Thyroid gland (tissue), 4 donors: ENCODE results near the gene B4GALT4.

Experiments used
- POLR2A ChIP-seq, 2 donors: fragments of 450-650 bp; IDR thresholded peaks; one replicate each; pipeline ENCODE4 v1.6.1; 2017; ENCODE audit warnings: antibody characterized with exemption in 2 of 2, mild to moderate bottlenecking in 2 of 2, moderate library complexity in 1 of 2
- TF ChIP-seq, protein P1 (sequence below), 6 experiments: fragments of 200-600 bp in 3 of 6; fragments of 450-650 bp in 3 of 6; sonication (generic) in 3 of 6; IDR thresholded peaks; one replicate each; pipeline ENCODE4 v1.5.1; 2016 to 2019; ENCODE audit warnings: antibody characterized with exemption in 6 of 6, mild to moderate bottlenecking in 2 of 6, inconsistent platforms in 1 of 6, moderate library complexity in 1 of 6

DNA sequence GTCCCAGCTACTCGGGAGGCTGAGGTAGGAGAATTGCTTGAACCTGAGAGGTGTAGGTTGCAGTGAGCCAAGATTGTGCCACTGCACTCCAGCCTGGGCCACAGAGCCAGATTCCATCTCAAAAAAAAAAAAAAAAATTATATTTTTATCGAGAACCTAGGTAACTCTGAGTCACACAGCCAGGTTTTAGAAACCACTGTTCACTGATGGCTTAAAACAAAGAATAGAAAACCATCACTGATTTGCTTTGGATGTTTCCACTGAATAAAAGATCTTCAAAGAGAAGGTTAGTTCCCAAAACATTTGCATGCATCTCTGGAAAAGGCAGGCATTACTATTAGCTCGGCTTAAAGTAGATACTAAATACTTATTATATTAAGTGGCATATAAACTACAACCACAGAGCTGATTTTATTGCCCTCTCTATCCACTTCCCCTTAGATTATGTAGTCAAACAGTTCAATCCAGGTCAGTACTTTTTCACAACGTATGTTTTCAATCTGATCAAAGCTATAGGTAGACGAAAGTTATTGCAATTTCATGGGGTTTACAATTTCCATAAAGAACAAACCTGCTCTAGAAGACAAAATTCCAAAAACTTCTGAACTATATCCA, 1.4 kb downstream of the B4GALT4 start:
- TF ChIP-seq, protein P1, sequence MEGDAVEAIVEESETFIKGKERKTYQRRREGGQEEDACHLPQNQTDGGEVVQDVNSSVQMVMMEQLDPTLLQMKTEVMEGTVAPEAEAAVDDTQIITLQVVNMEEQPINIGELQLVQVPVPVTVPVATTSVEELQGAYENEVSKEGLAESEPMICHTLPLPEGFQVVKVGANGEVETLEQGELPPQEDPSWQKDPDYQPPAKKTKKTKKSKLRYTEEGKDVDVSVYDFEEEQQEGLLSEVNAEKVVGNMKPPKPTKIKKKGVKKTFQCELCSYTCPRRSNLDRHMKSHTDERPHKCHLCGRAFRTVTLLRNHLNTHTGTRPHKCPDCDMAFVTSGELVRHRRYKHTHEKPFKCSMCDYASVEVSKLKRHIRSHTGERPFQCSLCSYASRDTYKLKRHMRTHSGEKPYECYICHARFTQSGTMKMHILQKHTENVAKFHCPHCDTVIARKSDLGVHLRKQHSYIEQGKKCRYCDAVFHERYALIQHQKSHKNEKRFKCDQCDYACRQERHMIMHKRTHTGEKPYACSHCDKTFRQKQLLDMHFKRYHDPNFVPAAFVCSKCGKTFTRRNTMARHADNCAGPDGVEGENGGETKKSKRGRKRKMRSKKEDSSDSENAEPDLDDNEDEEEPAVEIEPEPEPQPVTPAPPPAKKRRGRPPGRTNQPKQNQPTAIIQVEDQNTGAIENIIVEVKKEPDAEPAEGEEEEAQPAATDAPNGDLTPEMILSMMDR (IDR thresholded peaks at IDR 0.05): no peak
- TF ChIP-seq POLR2A (IDR thresholded peaks at IDR 0.05): no peak
